HUES48 (cell line): ENCODE data around the gene RFTN1.

Source experiments
- H3K27ac ChIP-seq: one replicate; pipeline ENCODE4 v1.7.0; 2013; ENCODE audit warnings: low read depth, low read length, inconsistent platforms
- H3K27me3 ChIP-seq: 2 replicates; pipeline ENCODE4 v1.6.1; 2013; ENCODE audit warnings: mild to moderate bottlenecking, low read length; ENCODE audit not compliant: control insufficient read depth, insufficient read depth
- H3K36me3 ChIP-seq: 2 replicates; pipeline ENCODE4 v1.6.1; 2013; ENCODE audit warnings: low read length; ENCODE audit not compliant: control insufficient read depth, insufficient read depth
- H3K4me1 ChIP-seq: 2 replicates; pipeline ENCODE4 v1.6.1; 2013; ENCODE audit warnings: mild to moderate bottlenecking, low read length; ENCODE audit not compliant: control insufficient read depth, insufficient read depth
- H3K4me3 ChIP-seq: 2 replicates; pipeline ENCODE4 v1.5.1; 2013; ENCODE audit warnings: mild to moderate bottlenecking, low read depth, low read length
- H3K9ac ChIP-seq: 2 replicates; pipeline ENCODE4 v1.6.1; 2013; ENCODE audit warnings: mild to moderate bottlenecking, low read depth, low read length, moderate library complexity
- H3K9me3 ChIP-seq: 2 replicates; pipeline ENCODE4 v1.6.1; 2013; ENCODE audit warnings: low read length; ENCODE audit not compliant: control insufficient read depth, insufficient read depth

Gene RFTN1

DNA sequence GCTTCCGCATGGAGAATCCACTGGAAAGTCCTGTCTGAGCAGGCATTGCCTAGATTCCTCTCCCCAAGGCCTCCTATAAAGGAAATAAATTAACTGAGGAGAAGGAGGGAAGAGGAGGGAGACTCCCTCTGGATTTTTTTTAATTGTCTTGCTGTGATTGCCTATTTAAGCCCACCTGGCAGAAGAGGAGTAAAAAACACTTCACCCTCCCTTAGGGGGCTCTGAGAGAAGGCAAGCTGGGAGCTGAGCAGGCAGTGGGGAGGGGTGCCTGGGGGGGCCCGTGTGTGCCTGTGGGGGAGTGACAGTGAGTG lies 138.6 kb downstream of the RFTN1 start:
- Histone ChIP-seq H3K36me3 (no peaks in the 10 kb centered on the region), H3K4me1 (peaks cover 22% of the 10 kb centered on the region), H3K9me3 (peaks cover 4% of the 10 kb centered on the region; the same call in 1 of the 2 replicates), H3K9ac (no peak overlapping the region), H3K4me3 (no peak overlapping the region), H3K27ac (no peak overlapping the region), H3K27me3 (no peaks in the 10 kb centered on the region)

GRCh38 chr3:16374047-16374934 lies 139.2 kb downstream of the RFTN1 start:
- Histone ChIP-seq H3K9ac (no peak overlapping the region), H3K27ac (no peak overlapping the region), H3K27me3 (no peaks in the 10 kb centered on the region), H3K36me3 (no peaks in the 10 kb centered on the region), H3K4me1 (peaks cover 28% of the 10 kb centered on the region), H3K4me3 (no peak overlapping the region), H3K9me3 (peaks cover 4% of the 10 kb centered on the region; the same call in 1 of the 2 replicates)

GRCh38 chr3:16373341-16373946 lies 140.1 kb downstream of the RFTN1 start:
- Histone ChIP-seq H3K27me3 (no peaks in the 10 kb centered on the region), H3K4me3 (no peak overlapping the region), H3K4me1 (peaks cover 31% of the 10 kb centered on the region), H3K27ac (no peak overlapping the region), H3K36me3 (no peaks in the 10 kb centered on the region), H3K9me3 (peaks cover 1% of the 10 kb centered on the region; the same call in 1 of the 2 replicates), H3K9ac (no peak overlapping the region)

- H3K27me3 ChIP-seq: no peaks in the 10 kb centered on the region
- H3K36me3 ChIP-seq: no peaks in the 10 kb centered on the region
- H3K9me3 ChIP-seq: no peaks in the 10 kb centered on the region
- H3K4me1 ChIP-seq: peaks cover 31% of the 10 kb centered on the region
- H3K9ac ChIP-seq: no peak overlapping the region
- no peak overlapping the region for H3K4me3 ChIP-seq
- no peak overlapping the region for H3K27ac ChIP-seq
Observed at GRCh38 chr3:16372362-16373292, 140.9 kb downstream of the RFTN1 start.

GRCh38 chr3:16370872-16371740 lies 142.4 kb downstream of the RFTN1 start:
- Histone ChIP-seq H3K4me3 (no peak overlapping the region), H3K9me3 (no peaks in the 10 kb centered on the region), H3K27ac (no peak overlapping the region), H3K4me1 (peaks cover 25% of the 10 kb centered on the region), H3K9ac (no peak overlapping the region), H3K36me3 (no peaks in the 10 kb centered on the region), H3K27me3 (no peaks in the 10 kb centered on the region)

DNA sequence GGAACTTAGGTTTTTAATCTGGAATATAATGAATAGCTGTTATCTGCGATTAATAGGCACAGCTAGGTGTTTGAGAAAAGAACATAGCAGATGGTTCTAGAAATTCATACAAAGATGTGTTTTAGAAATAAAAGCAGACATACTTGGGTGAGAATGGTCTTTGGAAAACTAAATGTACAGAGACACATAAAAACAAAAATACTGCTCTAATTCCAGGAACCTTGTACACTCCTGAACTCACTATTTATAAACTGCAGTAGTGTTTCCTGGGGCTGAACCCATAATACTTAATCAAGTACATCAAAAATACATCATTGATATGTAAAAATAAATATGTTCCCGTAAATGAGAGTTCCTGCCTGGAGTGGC lies 143.0 kb downstream of the RFTN1 start:
- H3K9me3 ChIP-seq: no peaks in the 10 kb centered on the region
- no peak overlapping the region for H3K27ac ChIP-seq
- H3K36me3 ChIP-seq: no peaks in the 10 kb centered on the region
- H3K4me1 ChIP-seq: peaks cover 25% of the 10 kb centered on the region
- no peak overlapping the region for H3K4me3 ChIP-seq
- H3K9ac ChIP-seq: no peak overlapping the region
- no peaks in the 10 kb centered on the region for H3K27me3 ChIP-seq

GRCh38 chr3:16369885-16370284 lies 143.6 kb downstream of the RFTN1 start:
- H3K4me3 ChIP-seq: no peak overlapping the region
- H3K9me3 ChIP-seq: no peaks in the 10 kb centered on the region
- H3K27ac ChIP-seq: peak overlapping the region; percentile 43
- no peaks in the 10 kb centered on the region for H3K36me3 ChIP-seq
- H3K27me3 ChIP-seq: no peaks in the 10 kb centered on the region
- no peak overlapping the region for H3K9ac ChIP-seq
- H3K4me1 ChIP-seq: peaks cover 25% of the 10 kb centered on the region

GRCh38 chr3:16369276-16369675 lies 144.2 kb downstream of the RFTN1 start:
- H3K4me3 ChIP-seq: no peak overlapping the region
- H3K9me3 ChIP-seq: no peaks in the 10 kb centered on the region
- H3K9ac ChIP-seq: no peak overlapping the region
- no peaks in the 10 kb centered on the region for H3K36me3 ChIP-seq
- no peaks in the 10 kb centered on the region for H3K27me3 ChIP-seq
- H3K27ac ChIP-seq: peak overlapping the region; percentile 43
- H3K4me1 ChIP-seq: peaks cover 25% of the 10 kb centered on the region

GRCh38 chr3:16366581-16366980 lies 146.9 kb downstream of the RFTN1 start:
- no peak overlapping the region for H3K27ac ChIP-seq
- H3K4me3 ChIP-seq: no peak overlapping the region
- H3K27me3 ChIP-seq: no peaks in the 10 kb centered on the region
- no peak overlapping the region for H3K9ac ChIP-seq
- peaks cover 25% of the 10 kb centered on the region for H3K4me1 ChIP-seq
- H3K36me3 ChIP-seq: no peaks in the 10 kb centered on the region
- no peaks in the 10 kb centered on the region for H3K9me3 ChIP-seq

GRCh38 chr3:16365491-16366128 lies 147.9 kb downstream of the RFTN1 start:
- Histone ChIP-seq H3K27me3 (no peaks in the 10 kb centered on the region), H3K4me1 (peaks cover 15% of the 10 kb centered on the region), H3K4me3 (no peak overlapping the region), H3K27ac (no peak overlapping the region), H3K36me3 (no peaks in the 10 kb centered on the region), H3K9ac (no peak overlapping the region), H3K9me3 (no peaks in the 10 kb centered on the region)
